Measurements from ENCODE around the gene AFF3.

Gene AFF3

DNA sequence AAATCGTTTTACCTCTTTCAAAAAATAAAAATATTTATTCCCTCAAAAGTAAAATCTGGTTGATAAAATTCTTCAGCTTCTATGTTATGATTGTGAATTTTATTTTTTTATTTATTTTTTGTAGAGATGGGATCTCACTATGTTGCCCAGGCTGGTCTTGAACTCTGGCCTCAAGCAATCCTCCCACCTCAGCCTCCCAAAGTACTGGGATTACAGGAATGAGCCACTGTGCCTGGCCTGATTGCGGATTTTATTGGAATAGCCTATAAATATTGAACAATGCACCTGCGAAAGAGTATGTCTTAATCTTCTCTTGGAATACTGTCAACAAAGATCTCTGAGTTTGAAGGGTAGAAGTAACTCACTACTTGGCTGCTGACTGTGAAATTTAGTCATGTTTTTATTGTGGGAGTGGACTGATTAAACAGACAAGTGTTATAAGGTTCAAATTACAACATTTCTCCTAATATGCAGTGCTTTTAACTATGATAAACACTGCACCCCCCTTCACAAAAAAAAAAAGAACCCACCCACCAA, 138.0 kb downstream of the AFF3 start:
- DNase-seq: no peak

DNA sequence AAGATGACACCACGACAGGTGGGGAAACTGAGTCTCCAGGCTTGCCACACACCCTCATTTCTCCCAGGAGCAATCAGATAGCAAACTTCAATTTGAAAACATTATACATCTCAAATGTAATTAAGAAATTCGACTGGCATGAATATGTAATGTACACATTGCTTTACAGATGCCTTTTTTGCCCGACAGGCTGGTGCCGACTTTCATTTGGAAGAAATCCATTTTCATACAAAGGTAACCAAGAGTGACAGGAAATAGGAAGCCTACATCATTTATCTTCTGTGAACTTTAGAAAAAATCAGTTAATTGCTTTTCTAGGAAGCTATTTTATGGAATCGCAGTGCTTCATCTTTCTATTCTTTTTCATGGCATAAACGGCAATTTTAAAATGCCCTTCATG, 140.3 kb downstream of the AFF3 start:
- no peak for DNase-seq

GRCh38 chr2:100000915-100001707, 141.3 kb downstream of the AFF3 start:
- no peak for DNase-seq

DNA sequence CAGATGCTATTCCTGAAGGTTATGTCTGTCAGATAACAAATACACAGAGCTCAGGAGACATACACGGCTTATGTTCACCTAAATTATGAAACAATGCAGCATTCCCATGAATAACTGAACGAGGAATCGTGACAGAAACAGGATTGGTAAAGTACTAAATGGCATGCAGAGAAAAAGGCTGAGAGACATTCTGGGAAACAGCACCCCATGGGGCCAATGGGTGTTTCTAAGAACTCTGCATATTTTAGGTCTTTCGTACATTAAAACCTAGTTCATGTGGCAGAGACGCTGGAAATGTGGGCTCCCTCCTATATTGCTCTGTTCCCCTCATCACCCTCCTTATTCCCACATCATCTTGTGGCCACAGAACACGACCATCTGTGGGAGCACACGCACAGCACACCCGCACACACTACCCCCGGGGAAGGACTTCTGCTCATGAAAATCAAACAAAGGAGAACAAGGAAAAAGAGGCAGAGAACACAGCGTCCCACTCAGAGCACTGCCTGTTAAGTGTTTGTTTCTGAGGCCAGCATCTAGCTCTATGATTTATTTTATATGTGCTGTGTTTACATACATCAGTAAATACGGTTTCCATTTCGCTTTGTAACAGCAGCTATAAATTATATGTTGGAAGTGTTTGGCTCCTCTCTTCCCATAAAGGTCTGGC, 143.6 kb downstream of the AFF3 start:
- no peak for DNase-seq

DNA sequence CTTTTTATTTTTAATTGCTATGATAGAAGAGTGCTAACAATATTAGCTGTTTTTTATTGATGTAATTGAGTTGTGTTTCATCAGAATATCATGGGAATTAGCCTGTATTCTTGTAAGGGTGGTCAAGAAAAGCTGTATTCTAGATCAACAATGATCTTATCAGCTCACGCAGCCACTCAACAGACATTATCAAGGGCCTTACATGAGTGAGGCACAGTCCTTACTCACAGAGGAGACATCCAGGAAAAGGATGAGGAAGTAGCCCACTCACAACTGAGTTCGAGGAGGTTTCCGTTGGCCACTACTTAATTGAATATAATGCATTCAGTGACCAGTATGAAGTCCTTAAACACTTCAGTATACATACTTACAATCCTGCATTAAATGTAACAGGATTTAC, 152.5 kb downstream of the AFF3 start:
- DNase-seq: no peak

DNA sequence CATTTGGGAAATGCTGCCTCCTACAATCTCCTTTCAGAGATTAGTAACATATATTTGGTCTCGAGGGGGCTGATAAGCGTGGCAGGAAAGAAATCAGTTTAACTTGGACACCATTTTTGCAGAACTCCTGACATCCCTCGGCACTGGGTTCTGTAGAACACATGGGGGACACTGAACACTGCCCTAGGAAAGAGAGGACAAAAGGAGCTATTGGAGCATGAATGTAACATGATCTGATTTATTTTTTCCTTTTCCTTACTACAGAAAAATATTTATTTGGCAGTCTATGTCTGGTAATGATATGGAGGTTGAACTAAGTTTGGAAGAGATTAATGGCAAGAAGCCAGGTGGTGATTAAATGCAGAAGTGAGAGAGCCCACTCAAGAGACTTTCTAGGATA, 153.8 kb downstream of the AFF3 start:
- no peak for DNase-seq

DNA sequence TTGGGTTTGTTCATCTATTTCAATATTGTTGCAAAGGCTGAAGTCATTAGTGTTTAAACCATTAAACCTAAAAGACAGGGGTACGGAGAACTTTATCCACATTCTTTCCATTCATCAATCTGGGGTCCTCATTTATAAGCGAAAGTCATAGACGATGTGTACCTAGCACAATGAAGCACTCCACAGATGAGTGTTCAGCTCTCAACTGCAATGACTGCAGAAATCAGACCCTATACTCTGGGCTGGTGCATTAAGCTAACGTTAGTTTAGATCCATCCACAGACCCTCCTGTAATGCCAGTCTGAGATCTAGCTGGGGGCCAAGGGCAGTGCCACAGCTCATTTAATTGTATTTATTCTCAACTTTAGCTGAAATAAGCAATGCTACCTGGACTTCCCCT, 155.2 kb downstream of the AFF3 start:
- DNase-seq: no peak

- DNase-seq: no peak
Observed at GRCh38 chr2:99984799-99985515, 157.4 kb downstream of the AFF3 start.

- DNase-seq: no peak
Observed at GRCh38 chr2:99982744-99983143, 159.6 kb downstream of the AFF3 start.

DNA sequence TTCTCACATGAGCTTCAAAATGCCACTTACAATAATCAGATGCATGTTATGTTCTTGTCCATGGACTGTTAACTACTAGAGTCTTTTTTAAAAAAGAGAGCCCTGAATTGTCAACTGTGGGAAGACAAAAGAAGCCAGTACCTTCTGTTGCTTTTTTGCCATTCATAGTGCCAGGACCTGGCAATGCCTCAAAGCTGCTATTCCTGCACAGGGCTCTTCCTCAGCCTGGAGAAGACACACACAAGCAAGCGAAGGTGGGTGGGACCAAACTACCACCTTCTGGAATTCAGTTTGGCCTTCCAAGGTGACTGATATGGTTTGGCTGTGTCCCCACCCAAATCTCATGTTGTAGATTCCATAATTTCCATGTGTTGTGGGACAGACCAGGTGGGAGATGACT, 160.6 kb downstream of the AFF3 start:
- no peak for DNase-seq

- no peak for DNase-seq
Observed at GRCh38 chr2:99980176-99980575, 162.2 kb downstream of the AFF3 start.

- DNase-seq: no peak
Observed at GRCh38 chr2:99977966-99978365, 164.4 kb downstream of the AFF3 start.

- DNase-seq: no peak
Observed at GRCh38 chr2:99975386-99975785, 167.0 kb downstream of the AFF3 start.

DNA sequence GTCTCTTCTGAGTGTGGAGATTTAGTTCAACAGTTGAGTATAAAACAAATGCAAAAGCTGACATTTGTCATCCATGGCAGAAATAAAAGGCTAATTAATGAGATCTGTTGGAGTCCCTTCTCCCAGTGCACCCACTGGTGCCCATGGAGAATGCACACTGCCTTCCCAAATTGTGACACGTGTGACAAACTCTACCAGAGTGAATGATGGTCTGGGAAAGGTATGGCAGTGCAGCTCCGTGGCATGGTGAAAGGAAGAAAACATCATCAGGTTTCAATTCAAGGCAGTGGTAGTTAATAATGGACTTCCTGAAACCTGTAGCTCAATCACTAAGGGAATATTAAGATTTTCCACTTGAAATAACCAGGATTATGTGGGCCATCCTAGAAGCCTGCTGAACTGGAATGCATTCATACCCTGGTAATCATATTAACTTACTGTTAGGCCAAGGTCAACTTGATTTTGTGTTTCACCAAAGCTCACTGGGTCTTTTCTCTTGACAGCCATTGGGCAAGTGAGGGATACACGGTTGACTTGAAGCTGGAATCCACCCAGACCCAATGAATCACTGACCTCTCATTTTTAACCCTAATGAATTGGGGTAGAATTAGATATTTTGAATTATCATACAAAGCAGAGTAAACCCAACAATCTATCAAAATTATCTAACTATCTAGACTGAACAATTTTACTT, 167.6 kb downstream of the AFF3 start:
- no peak for DNase-seq

DNA sequence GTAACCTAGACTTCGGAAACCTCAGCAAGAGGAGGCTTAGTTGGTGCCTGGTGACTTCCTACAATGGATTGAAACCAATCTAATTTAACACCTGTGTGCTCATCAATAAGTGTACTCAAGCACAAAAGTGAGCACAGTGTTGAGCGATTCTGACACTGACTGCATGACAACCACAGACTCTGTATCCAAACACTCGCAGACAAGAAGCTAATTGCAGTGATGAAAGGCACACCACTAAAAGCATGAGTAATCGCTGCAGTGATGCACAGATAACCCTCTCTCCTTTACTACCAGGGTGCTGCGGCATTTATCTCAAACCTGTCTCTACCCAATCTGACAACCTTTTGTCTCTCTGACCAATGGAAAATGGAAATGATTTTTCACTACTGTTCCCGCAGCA, 168.1 kb downstream of the AFF3 start:
- no peak for DNase-seq

DNA sequence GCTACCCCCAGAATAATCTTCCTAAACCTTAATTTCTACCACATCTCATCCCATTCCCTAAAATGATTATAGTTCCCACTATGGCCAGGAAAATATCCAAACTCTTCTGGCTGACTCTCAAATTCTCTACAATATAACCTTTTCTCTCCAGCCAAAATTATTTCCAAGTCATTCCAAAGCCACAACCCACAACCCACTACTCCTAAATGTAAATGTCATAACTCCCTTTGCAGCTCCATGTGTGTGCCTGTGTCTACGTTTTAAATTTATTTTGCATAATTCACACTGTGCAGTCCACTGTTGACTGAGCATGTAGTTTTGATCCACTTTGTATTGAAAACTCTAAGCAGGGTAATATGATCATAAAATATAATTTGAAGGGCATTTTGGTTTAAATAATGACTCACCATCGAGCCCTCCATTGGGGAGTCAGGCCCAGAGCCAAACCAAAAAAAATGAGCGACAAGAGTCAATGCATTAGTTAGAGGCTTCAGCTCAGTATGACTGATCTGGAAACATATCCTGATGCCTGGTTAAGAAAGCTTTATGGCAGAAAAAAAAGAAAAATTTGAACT, 171.0 kb downstream of the AFF3 start:
- no peak for DNase-seq

DNA sequence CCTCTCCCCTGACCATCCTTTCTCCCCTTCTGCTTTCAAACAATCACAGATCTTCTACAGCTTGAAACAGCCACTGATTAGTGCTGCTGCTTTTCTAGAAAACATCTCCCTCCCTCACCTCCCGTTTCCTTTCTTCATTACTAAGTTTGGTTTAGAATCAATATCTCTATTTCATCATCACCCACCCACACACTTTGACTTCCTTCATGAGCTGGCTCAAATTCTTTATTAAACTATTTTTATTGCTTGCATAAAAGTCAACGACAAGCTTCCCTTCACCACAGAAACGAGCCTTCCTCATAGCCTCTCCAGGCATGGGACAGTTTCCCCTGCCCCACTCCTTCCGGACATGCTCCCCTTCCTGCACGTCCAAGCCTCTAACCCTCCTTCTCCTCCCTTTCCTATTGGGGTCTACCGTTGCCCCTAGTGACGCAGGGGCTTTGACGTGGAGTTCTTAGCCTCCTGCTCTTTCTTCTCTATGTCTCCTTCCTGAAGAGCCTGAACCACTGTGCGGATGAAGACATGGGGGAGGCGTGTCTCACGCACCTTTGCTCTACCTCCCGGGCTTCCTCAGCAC, 172.0 kb downstream of the AFF3 start:
- no peak for DNase-seq

DNA sequence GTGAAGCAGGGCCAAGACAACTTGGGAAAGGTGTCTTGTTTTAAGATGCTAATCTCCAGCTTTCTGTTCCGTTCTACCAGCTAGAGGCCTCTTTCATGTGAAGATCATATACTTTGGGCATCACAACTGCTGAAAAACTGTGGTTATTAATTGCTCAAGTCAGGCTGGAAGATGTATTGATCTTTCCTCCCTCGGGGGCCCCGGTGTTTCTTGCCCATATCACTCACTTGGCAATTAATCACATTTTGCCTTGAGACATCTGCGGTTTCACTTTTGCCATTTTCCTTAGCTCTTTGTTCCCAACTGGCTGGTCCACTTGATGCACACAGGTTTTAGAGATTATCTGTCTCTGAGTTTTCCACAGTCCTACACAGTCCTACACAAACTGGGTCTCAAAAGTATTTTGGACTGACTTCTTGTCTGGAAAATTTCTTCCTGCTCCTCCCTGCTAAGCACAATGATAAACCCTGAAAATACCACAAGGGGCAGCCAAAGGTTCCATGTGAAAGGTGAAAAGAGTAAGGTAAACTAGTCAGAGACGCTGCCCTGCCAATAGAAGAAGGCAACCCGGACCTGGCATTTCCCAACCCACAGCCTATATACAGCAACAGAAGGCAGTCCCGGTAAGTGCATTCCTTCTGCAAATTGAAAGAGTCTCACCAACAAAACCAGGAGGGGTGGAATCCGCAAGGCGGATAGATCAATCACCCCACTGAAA, 181.0 kb downstream of the AFF3 start:
- DNase-seq: no peak

GRCh38 chr2:99960790-99961189, 181.6 kb downstream of the AFF3 start:
- no peak for DNase-seq

GRCh38 chr2:99960291-99960690, 182.1 kb downstream of the AFF3 start:
- DNase-seq: no peak

GRCh38 chr2:99959261-99960014, 183.0 kb downstream of the AFF3 start:
- DNase-seq: no peak

All from SHP77 treated with DMSO at 0.1 percent for 48 hours (cell line).